ENCODE results near the gene LUC7L2. TPM values are rescaled to one million over a fixed set of nuclear protein-coding genes. Genes with fewer than 3 reads are reported as not detected.
A peak's percentile ranks its signal among the peaks of the same experiment; 100 is the strongest.
"Not testable (repeated sequence)": the region's sequence is repeated elsewhere in the genome, so short reads cannot be mapped to it uniquely, and the experiment has no call there.

LUC7L2 gene
- total RNA-seq, 1 donor from 2014 or later: 56.0 TPM

DNA sequence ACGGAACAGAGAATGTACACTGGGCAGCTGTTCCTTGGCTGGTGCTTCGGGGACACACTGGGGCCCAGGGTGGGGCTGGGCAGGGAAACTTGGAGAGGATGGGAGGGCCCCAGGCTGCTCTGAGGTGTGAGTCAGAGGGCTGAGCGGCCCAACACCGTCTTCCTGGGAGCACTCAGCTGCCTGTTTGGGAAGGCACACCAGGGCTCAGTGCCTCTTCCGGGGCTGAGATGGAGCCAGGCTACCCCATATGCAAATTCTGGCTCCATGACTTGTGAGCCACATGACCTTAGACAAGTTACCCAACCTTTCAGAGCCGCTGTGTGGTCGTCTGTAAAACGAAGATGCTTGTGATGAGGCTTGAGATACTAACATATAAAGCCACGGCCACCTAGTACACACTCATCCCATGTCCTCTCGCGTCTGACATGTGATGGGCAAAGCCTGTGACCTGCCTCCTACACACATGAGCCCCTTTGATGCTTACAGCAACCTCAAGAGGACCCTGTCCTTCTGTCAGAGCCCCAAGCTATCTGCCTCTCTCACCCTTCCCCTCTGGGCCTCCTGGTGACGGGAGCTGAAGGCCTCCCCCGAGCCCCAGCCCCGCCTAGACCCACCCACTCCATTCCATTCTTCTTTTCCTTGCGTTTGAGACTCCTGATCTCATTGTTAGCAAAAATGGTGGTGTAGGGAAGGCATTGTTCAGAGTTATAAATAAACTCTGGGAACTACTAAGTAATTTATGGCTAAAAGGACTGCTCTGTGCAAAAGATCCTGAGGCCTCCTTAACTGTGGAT is 97.7 kb downstream of the LUC7L2 start:
- Histone ChIP-seq H3K36me3 (ENCODE audit: control insufficient read depth, insufficient read depth, low read length) (no peaks in the 10 kb centered on the region), H3K27me3 (ENCODE audit: control insufficient read depth, insufficient read depth, low read length) (no peaks in the 10 kb centered on the region), H3K4me3 (ENCODE audit: low read depth, low read length) (no peak overlapping the region)
- TF ChIP-seq, protein P1, sequence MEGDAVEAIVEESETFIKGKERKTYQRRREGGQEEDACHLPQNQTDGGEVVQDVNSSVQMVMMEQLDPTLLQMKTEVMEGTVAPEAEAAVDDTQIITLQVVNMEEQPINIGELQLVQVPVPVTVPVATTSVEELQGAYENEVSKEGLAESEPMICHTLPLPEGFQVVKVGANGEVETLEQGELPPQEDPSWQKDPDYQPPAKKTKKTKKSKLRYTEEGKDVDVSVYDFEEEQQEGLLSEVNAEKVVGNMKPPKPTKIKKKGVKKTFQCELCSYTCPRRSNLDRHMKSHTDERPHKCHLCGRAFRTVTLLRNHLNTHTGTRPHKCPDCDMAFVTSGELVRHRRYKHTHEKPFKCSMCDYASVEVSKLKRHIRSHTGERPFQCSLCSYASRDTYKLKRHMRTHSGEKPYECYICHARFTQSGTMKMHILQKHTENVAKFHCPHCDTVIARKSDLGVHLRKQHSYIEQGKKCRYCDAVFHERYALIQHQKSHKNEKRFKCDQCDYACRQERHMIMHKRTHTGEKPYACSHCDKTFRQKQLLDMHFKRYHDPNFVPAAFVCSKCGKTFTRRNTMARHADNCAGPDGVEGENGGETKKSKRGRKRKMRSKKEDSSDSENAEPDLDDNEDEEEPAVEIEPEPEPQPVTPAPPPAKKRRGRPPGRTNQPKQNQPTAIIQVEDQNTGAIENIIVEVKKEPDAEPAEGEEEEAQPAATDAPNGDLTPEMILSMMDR (IDR thresholded peaks at IDR 0.05; ENCODE audit: insufficient read depth, low read length, poor library complexity, severe bottlenecking): no peak
- no peak for DNase-seq (ENCODE audit: low read depth)

- H3K4me3 ChIP-seq (ENCODE audit: low read depth, low read length); H3K36me3 ChIP-seq (ENCODE audit: control insufficient read depth, insufficient read depth, low read length); H3K27me3 ChIP-seq (ENCODE audit: control insufficient read depth, insufficient read depth, low read length); DNase-seq (ENCODE audit: low read depth): not testable (repeated sequence)
Measured at GRCh38 chr7:139463421-139463820, 103.7 kb downstream of the LUC7L2 start.

DNA sequence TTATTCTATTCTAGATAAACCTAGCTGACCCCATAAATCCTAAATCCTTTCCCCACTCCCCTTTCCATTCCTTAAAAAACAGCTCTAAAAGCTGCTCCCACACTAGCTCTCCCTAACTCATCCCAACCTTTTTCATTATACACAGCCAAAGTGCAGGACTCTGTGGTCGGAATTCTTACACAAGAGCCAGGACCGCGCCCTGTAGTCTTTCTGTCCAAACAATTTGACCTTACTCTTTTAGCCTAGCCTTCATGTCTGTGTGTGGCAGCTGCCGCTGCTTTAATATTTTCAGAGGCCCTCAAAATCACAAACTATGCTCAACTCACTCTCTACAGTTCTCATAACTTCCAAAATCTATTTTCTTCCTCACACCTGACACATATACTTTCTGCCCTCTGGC is 104.8 kb downstream of the LUC7L2 start:
- not testable (repeated sequence) for DNase-seq (ENCODE audit: low read depth); H3K36me3 ChIP-seq (ENCODE audit: control insufficient read depth, insufficient read depth, low read length); H3K27me3 ChIP-seq (ENCODE audit: control insufficient read depth, insufficient read depth, low read length); H3K4me3 ChIP-seq (ENCODE audit: low read depth, low read length)

DNA sequence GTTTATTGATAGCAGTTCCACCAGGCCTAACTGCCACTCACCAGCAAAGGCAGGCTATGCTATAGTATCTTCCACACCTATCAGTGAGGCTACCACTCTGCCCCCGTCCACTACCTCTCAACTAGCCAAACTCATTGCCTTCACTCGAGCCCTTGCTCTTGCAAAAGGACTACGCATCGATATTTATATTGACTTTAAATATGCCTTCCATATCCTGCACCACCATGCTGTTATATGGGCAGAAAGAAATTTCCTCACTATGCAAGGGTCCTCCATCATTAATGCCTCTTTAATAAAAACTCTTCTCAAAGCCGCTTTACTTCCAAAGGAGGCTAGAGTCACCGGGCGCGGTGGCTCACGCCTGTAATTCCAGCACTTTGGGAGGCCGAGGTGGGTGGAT is 105.4 kb downstream of the LUC7L2 start:
- not testable (repeated sequence) for H3K36me3 ChIP-seq (ENCODE audit: control insufficient read depth, insufficient read depth, low read length); H3K4me3 ChIP-seq (ENCODE audit: low read depth, low read length); H3K27me3 ChIP-seq (ENCODE audit: control insufficient read depth, insufficient read depth, low read length); DNase-seq (ENCODE audit: low read depth)

GRCh38 chr7:139467729-139468128 is 108.0 kb downstream of the LUC7L2 start:
- not testable (repeated sequence) for H3K4me3 ChIP-seq (ENCODE audit: low read depth, low read length); H3K36me3 ChIP-seq (ENCODE audit: control insufficient read depth, insufficient read depth, low read length); DNase-seq (ENCODE audit: low read depth); H3K27me3 ChIP-seq (ENCODE audit: control insufficient read depth, insufficient read depth, low read length)

DNA sequence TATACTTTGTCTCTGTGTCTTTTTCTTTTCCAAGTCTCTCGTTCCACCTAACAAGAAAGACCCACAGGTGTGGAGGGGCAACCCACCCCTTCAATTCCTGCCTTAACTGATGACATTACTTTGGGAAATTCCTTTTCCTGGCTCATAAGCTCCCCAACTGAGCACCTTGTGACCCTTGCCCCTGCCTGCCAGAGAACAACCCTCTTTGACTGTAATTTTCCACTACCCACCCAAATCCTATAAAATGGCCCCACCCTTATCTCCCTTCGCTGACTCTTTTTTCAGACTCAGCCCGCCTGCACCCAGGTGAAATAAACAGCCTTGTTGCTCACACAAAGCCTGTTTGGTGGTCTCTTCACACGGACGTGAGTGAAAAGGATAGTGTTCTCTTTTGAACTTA is 108.6 kb downstream of the LUC7L2 start:
- not testable (repeated sequence) for DNase-seq (ENCODE audit: low read depth); H3K4me3 ChIP-seq (ENCODE audit: low read depth, low read length); H3K27me3 ChIP-seq (ENCODE audit: control insufficient read depth, insufficient read depth, low read length); H3K36me3 ChIP-seq (ENCODE audit: control insufficient read depth, insufficient read depth, low read length)

DNA sequence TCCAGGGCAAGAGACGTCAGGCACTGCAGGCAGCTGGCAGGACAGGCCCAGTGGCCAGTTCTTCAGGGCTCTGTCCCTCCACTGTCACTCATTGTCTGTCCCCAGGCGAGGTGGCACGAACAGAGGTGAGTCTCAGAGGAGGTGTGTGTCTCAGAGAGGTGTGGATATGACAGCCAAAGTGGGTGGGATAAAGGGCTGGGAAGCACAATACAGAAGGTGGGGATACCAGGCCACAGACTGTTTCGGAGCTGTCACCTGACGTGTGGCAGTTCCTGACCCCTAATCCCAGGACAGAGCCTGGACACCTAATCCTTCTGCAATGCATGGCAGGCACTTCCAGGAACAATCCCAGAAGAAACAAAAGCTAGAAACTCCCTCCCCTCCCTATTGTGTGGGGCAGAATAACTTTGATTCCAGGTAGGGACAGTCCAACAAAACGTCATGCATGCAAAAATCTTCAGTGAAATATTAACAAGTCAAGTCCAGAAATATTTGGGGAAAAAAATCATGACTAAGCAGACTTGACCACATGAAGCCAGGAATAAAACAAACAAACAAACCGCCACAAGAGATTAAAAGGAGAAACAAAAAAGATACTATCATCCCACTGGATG is 112.2 kb downstream of the LUC7L2 start:
- Histone ChIP-seq H3K27me3 (ENCODE audit: control insufficient read depth, insufficient read depth, low read length) (no peaks in the 10 kb centered on the region), H3K36me3 (ENCODE audit: control insufficient read depth, insufficient read depth, low read length) (no peaks in the 10 kb centered on the region), H3K4me3 (ENCODE audit: low read depth, low read length) (no peak overlapping the region)
- TF ChIP-seq, protein P1 (IDR thresholded peaks at IDR 0.05; ENCODE audit: insufficient read depth, low read length, poor library complexity, severe bottlenecking): no peak
- peak; percentile 48 for DNase-seq (ENCODE audit: low read depth)

Other genes starting within 250 kb of the LUC7L2 start
- 6.0 and 7.4 TPM in 2 replicates for gene UBN2, start 128.7 kb upstream of the LUC7L2 start, total RNA-seq
- 8.3 and 8.4 TPM in 2 replicates for gene FMC1, start 18.6 kb upstream of the LUC7L2 start, total RNA-seq
- gene KLRG2, start 123.8 kb downstream of the LUC7L2 start, total RNA-seq: 2.3 and 2.5 TPM in 2 replicates
- not detected in 2 replicates for gene CLEC2L, start 163.8 kb downstream of the LUC7L2 start, total RNA-seq

Measured in kidney epithelial cell (primary cell).